Measurements from ENCODE around the gene NTRK2.
A peak's percentile ranks its signal among the peaks of the same experiment; 100 is the strongest.

Gene NTRK2

GRCh38 chr9:84686068-84686467 lies 16.5 kb downstream of the NTRK2 start:
- DNase-seq, result no peak

- no peak for DNase-seq
Measured at GRCh38 chr9:84688956-84689355, 19.4 kb downstream of the NTRK2 start.

- no peak for DNase-seq
Measured at GRCh38 chr9:84691634-84692033, 22.1 kb downstream of the NTRK2 start.

- DNase-seq, result no peak
Measured at GRCh38 chr9:84694248-84694647, 24.7 kb downstream of the NTRK2 start.

DNA sequence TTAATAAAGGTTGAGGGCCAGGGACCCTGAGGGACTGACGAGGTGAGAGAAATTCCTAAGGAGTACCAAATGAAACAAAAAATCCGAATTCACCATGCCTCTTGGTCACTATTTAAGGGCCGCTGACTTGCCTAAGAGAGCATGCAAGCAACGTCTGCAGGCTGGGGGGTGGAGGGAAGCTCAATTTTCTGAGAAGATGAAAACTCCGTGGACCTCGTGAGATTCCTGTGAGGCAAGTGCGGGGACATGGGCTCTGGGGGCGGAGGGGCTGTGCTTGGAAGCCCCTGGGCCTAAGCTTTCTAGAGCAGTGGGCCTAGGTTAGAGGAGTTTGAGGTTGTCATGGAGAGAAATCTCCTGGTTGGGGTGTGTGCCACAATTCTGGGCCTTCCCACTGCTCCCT lies 27.5 kb downstream of the NTRK2 start:
- no peak for DNase-seq

DNA sequence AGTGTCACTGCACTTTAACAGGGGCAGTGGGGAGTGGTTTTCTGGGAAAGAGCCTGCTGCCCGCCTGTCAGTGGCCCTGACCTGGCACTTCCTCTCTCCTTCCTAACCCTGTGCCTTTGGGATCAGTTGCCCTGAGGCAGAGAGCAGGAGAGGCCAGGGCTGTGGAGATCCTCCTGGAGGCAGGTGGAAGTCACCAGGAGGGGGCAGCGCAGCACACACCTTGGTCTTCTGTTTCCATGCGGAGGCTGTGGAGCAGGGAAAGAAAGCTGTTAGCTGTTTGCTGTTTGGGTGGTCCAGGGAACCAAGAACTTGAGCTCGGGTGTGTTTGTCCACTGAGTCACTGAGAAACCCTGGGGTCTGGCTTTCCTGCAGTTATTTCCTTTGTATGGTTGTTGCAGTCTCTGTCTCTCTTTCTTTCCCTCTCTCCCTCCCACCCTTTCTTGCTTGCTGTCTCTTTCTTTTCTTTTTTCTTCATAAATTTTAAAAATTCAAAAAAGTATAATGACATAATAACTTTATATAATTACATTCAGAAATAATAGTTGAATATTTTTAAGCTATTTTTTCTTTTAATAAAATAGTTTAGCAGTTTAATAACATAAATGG lies 28.1 kb downstream of the NTRK2 start:
- DNase-seq, result peak; percentile 5 to 13

GRCh38 chr9:84698323-84698722 lies 28.8 kb downstream of the NTRK2 start:
- DNase-seq, result no peak

DNA sequence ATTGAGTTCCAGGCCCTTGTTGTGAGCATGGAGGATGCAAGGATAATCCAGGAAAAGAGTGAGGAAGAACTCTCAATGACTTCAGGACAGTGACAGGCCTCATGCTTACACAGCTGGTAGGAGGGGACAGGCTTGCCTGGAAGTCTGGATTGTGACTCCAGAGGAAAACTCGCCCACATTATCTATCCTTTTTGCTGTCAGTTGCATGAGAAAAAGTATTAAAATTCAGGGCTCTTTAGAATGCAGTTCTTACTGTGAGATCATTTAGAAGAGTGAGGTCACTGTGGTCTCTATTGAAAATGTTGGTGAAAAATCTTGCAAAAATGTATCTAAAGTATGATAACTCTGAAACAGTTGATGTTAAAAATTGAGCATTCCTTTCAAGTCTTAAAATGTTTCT lies 30.5 kb downstream of the NTRK2 start:
- DNase-seq, result no peak

DNA sequence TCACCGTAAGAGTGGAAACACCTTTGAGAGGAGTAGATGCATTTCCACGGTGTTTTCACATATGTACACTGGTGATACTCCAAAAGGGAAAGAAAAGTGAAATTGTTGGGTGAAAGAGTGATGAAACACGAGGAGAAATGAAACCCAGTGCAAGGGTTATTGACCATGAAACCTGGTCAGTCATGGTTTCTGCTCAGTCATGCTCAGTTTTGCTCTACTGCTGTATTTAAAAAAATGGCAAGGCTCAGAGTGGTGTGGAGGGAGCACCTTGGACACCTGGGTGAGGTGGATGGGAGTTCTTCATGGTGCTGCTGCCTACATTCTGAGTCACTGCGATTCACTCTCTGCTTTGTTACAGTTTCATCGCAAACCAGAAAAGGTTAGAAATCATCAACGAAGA lies 32.3 kb downstream of the NTRK2 start:
- no peak for DNase-seq

DNA sequence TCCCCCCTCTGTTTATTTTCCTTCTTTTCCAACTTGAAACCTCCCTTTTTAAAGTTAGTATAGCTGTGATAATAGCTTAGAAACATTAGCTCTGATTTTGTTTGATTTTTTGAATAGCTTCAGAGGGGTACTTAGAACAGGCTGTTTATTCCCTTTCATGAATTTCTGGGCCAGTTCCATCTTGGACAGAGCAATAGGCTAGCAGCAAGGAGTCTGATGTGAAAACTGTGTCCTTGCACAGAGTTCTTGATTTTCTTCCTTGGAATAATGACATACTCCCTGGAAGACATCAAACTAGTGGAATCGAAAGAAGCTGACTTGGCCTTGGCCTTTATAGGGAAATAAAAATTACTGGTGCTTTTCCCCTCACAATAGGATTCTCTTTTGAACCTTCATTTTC lies 32.9 kb downstream of the NTRK2 start:
- no peak for DNase-seq

GRCh38 chr9:84703793-84704192 lies 34.3 kb downstream of the NTRK2 start:
- no peak for DNase-seq

DNA sequence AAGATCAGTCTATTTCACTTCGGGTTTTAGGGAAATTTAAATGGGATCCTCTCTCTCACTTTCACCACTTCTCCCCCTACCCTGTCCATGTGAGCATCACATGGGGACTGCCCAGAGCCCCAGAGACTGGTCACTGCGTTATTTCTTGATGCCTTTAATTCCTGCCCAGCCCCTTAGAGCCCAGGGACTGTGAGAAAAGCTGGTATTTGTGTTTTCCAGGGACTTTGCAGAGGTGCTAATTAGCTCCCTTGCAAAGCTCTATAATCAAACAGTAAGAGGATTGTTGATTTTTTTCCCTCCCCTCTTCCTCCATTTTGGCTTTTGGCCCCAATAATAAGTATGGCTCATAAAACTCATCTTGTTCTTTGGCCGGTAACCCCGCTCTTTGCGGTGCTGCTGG lies 35.6 kb downstream of the NTRK2 start:
- no peak for DNase-seq

DNA sequence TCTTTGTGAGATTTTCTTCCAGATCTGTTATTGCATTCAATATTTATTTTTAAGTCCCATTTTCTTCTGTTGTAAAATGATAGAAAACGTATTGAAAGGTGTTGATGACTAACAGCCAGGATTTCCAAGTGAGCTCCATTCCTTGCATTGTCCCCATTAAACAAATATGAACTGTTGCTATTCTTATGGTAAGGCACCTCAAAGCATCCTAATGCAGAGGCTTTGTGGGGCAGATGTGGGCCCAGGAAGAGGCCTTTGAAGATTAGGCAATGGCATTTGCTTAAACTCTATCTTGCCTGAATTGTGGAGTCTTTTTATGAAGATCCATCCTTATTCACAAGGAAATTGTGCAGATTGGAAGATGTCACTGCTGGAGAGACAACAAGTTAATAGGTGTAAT lies 38.9 kb downstream of the NTRK2 start:
- DNase-seq, result no peak

- DNase-seq, result no peak
Measured at GRCh38 chr9:84709056-84709455, 39.5 kb downstream of the NTRK2 start.

DNA sequence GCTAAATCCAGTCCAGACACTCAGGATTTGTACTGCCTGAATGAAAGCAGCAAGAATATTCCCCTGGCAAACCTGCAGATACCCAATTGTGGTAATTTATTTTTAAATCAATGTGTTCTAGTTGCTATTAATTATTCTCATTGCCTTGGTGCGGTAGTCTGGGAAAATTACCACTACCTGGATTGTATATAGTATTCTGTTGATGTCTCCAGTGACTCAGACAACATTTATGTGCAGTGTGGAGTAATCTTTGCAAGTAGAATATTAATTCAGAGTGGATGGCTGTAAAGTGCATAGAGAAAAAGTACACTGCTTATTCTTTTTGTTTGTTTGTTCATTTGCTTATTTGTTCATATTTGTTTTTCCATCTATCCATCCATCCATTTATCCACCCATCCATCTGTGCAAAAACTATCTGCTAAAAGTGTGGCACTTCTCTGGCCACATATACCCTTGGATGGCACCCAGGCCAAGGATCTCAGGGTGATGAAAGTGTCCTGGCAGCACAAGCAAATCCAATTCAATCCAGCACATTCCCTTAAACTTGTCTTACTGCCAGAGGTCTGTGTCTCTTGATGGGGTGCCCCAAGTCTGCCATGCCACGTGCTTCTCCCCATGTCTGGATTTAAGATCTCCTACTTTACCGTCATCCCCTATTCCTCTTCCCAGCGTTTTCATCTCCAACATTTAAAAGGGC lies 41.3 kb downstream of the NTRK2 start:
- no peak for DNase-seq

DNA sequence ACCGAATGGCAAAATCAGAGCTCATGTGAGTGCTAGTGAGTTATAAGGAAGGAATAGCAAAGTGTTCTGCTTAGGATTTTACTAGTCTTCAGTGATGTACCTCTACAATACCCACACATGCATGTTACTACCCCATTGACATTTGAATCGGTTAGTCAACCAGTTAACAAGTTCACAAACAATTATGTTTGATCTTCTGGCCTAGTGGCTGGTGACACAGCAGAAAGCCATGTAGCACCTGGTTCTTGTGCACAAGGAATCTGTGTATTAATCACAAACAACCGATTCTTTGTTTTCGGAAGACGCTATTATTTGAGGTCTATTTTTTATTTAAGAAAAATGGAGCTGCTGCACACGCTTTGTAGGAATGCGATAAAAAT lies 41.9 kb downstream of the NTRK2 start:
- no peak for DNase-seq

DNA sequence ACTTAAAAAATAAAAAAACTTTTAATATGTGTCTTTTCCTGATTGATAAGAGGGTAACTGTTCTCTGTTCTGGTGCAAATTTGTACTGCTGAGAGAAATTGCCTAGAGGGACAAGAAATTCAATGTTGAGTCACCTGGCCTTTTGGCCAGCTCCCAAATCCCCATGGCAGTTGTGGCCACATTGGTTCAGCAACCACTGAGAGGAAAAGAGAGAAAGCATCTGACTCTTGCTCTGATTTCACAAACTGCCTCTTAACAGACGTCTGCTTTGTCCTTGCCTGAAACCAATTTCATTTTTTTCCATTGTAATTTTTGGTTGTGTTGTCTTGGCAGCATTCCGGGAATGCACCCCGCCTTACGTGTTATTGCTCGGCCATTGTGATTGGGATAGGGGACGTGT lies 42.4 kb downstream of the NTRK2 start:
- no peak for DNase-seq

DNA sequence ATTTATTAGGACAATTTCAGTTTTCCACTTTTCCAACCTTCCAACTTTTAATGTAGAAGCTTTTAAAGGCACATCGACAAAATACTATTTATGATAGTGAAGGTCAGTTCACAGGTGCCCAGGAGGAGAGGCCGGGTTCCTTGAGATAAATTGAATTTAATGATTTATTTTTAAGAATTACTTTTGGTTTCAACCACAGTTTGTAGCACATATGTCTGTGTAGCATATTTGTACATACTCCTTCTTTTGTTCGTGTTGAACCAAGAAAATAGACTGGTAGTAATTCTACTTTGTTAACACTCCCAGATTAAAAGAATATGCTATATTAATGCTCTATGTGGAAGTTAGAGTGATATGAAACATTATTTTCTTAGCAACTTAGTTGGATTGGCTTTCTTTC lies 46.7 kb downstream of the NTRK2 start:
- DNase-seq, result no peak

- no peak for DNase-seq
Measured at GRCh38 chr9:84718476-84718875, 48.9 kb downstream of the NTRK2 start.

- no peak for DNase-seq
Measured at GRCh38 chr9:84722388-84722989, 53.0 kb downstream of the NTRK2 start.

GRCh38 chr9:84723426-84723825 lies 53.9 kb downstream of the NTRK2 start:
- DNase-seq, result no peak

- DNase-seq, result no peak
Measured at GRCh38 chr9:84731696-84732095, 62.2 kb downstream of the NTRK2 start.

GRCh38 chr9:84736081-84736480 lies 66.6 kb downstream of the NTRK2 start:
- no peak for DNase-seq

DNA sequence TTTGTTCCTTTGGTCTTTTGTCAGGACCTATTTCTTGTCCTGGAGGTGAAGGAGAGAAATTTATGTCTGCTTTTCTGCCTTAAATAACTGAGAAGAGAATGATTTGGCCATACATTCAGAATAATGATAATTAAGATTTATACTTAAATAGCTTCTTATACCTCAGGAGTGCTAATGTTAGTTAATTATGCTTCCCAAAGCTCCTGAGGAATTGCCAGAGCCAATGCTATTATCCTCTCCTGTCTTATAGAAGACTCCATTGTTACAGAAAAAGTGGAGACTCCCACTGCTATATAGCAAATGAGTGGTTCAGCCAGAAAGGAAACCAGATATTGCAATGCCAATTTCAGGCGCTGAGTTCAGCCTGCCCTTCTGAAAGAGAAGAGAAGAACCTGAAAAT lies 67.0 kb downstream of the NTRK2 start:
- DNase-seq, result no peak

GRCh38 chr9:84738353-84738752 lies 68.8 kb downstream of the NTRK2 start:
- DNase-seq, result no peak
